ENCODE results near the gene PRDM2.
"Not testable (repeated sequence)": the region's sequence is repeated elsewhere in the genome, so short reads cannot be mapped to it uniquely, and the experiment has no call there.

Gene PRDM2, protein sequence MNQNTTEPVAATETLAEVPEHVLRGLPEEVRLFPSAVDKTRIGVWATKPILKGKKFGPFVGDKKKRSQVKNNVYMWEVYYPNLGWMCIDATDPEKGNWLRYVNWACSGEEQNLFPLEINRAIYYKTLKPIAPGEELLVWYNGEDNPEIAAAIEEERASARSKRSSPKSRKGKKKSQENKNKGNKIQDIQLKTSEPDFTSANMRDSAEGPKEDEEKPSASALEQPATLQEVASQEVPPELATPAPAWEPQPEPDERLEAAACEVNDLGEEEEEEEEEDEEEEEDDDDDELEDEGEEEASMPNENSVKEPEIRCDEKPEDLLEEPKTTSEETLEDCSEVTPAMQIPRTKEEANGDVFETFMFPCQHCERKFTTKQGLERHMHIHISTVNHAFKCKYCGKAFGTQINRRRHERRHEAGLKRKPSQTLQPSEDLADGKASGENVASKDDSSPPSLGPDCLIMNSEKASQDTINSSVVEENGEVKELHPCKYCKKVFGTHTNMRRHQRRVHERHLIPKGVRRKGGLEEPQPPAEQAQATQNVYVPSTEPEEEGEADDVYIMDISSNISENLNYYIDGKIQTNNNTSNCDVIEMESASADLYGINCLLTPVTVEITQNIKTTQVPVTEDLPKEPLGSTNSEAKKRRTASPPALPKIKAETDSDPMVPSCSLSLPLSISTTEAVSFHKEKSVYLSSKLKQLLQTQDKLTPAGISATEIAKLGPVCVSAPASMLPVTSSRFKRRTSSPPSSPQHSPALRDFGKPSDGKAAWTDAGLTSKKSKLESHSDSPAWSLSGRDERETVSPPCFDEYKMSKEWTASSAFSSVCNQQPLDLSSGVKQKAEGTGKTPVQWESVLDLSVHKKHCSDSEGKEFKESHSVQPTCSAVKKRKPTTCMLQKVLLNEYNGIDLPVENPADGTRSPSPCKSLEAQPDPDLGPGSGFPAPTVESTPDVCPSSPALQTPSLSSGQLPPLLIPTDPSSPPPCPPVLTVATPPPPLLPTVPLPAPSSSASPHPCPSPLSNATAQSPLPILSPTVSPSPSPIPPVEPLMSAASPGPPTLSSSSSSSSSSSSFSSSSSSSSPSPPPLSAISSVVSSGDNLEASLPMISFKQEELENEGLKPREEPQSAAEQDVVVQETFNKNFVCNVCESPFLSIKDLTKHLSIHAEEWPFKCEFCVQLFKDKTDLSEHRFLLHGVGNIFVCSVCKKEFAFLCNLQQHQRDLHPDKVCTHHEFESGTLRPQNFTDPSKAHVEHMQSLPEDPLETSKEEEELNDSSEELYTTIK (N-terminal part only)

DNA sequence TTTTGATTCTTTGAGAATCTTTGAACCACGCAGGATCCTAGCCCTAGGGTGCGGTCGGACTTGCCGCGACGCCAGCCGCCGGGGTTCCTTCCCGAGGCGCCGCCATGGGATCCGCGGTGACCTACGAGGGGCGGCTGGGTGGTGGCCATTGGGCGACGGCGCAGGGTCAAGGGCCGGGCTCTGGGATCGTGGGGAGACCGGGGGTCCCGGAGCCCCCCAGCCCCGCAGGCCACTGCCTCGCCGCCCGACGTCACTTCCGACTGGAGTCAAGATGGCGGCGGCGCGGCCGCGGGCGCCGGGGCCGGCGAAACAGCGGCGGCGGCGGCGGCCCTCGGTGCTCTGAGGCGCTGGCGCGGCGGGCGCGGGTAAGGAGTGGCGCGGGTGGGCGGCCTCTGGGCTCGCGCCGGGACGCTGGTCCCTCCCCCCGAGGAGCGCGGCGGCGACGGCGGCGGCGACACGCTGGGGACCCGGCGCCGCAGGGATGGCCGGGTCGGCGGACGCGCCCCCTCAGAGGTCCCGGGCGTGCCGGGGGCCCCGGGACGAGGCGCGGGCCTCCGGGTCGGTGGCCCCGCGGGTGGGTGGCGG lies at the start of gene PRDM2:
Gene PRDM2, plus strand, starts transcription at position 253 of the 585 bp plus-strand sequence. CDS start 15,418 bp downstream, outside the sequence.
- DNase-seq: peak; percentile 59

DNA sequence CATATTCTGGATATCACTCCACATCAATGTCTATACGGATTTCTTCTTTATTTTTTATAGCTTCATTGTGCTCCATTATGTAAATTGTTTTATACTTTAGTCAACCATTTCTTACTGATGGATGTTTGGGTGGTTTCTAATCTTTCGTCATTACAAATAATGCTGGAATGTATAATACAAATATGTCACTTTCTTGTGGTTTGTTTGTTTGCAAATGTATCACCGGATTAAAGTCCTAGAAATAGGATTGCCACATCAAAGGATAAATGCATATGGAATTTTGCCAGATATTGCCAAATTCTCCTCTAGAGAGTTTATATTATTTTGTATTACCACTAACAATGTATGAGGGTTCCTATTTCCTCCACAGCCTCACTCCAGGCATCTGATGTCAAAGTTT lies 48.7 kb upstream of the PRDM2 start:
- DNase-seq: no peak

DNA sequence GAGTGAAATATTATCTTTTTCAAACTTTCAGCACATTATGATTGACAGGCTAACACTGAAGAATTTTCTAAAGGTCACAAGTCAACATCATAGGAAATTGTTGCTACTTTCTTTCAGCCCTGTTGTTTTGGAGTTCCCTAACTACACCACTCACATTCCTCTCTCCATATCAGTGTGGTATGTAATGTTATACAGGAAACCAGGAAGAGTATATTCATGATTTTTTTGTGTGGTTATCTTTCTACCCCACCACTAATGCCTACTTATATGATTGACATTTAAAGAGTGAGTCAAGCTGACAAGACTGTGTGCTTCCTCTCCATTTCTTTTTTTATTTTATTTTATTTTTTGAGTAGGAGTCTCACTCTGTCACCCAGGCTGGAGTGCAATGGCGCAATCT lies 47.8 kb upstream of the PRDM2 start:
- no peak for DNase-seq

DNA sequence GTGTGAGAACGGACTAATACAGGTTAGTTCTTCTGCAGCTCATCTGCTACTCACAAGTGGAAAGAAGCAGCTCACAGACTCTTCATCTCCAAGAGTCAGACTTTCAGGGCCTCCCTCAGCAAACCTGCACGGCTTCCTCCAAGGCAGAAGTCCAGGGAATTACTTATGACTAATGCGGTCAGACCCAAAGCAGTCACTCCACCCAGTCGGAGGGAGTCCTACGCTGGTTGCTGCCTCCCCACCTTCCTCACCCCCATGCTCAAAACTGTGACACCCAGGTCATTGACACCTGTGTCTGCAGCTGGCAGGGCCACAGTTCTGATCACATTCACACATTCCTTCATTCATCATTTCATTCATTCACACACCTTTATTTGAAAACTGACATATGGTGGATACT lies 38.4 kb upstream of the PRDM2 start:
- DNase-seq: peak; percentile 35

DNA sequence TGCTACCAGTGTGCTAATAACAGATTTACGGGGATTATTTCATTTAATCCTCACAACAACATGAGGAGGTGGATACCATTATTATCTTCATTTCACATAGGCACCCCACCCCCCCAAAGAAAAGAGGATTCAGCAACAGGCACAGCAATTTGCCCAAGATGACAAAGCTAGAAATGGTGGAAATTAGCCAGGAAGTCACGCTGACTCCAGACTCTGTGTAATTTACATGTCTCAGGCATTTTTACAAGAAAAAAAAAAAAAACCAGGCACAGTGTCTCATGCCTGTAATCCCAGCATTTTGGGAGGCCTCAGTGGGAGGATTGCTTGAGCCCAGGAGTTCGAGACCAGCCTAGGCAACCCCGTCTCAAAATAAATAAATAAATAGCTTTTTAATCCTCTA lies 37.5 kb upstream of the PRDM2 start:
- peak; percentile 70 for DNase-seq

DNA sequence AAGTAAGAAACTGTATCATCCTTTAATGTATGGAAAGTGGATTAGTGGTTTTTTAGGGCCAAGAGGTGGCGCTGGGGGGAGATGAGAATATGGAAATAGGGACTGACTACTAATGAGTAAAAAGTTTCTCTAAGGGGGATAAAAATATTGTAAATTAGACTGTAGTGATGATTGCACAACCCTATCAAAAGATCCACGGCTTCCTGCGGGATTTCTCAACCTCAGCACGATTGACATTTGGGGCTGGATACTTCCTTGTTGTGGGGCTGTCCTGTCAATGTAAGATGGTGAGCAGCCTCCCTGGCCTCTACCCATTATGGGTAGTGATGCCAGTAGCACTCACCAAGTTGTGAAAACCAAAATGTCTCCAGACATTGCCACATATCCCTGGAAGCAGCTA lies 36.0 kb upstream of the PRDM2 start:
- no peak for DNase-seq

DNA sequence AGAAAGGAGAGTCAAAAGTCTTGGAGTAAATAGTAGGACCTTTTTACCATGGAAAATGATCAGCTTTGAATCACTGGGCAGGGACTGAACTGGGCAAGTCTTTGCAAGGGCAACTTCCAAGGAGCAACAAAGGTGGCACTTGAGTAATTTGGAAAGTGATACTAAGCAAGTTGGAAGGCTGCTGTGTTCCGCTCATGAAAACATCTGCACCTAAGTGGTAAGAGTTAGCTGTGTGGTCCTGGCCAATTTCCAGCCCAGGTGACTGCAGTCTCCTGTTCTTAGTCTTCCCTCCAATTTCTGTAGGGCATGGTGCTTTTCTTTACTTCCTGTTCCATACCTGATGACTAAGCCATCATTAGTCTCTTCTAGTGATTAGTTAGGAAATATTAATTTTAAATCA lies 35.5 kb upstream of the PRDM2 start:
- DNase-seq: no peak

DNA sequence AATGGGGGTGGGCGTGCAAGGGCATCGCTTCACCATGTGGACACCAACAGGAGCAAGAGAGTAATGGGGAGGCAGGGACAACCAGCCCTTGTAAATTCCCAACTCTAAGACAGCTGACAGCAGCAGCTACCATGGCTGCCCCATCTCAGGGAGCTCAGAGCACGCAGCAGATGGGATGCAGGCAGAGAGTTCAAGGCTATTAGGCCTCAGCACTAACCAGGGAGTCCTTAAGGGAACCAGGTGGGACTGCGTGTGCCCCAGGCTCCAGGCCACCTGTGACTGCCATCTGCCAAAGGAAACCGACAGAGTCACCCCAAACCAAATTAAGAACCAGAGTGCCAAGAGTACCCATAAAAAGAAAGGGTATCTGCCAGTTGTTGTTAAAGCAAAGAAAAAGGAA lies 33.7 kb upstream of the PRDM2 start:
- DNase-seq: no peak

DNA sequence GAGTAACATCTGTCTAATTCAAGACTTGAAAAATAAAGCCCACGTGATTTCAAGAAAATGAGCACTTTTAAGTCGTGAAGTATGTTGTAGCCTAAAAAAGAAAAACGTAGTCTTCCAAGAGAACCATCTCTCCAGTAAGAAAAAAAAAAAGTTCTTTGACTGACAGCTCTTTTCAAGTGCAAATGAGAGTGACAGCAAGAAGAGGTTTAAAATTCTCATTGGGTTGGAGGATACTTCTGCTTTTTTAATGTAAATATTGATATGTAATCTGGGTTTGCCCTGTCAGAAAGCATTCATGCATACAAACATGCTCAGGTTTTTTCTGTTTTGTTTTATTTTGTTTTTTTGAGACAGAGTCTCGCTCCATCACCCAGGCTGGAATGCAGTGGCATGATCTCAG lies 32.3 kb upstream of the PRDM2 start:
- DNase-seq: no peak

DNA sequence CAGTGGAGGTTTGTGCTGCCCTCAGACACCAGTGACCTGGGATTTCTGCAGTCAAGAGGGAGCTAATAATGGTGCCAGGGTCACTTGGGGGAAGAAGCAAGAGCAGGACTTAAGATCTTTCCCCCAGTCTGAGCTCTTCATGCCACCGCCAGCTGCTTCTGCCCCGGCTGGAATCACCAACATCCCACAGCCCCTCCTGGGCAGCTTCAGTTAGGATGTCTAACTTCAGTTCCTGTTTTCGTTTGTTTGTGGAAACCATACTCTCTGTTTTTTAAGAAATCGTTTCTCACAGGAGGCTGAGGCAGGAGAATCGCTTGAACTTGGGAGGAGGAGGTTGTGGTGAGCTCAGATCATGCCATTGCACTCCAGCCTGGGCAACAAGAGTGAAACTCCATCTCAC lies 25.6 kb upstream of the PRDM2 start:
- no peak for DNase-seq

DNA sequence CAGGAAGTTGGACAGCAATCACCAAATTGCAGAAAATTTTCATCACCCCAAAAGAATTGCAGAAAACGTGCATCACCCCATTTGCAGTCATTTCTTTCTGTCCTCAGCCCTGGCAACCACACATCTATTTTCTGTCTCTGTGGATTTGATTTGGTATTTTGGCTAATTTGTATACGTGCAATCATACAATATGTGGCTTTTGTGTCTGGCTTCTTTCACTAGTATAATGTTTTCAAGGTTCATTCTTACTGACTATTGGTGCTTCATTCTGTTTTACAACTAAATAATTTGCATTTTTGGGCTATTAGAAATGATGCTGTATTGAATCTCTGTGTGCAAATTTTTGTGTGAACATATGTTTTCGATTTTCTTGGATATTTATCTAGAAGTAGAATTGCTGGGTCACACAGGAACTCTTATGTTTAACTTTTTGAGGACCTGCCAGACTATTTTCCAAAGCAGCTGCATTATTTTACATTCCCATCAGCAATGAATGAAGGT lies 24.8 kb upstream of the PRDM2 start:
- peak; percentile 87 for DNase-seq

DNA sequence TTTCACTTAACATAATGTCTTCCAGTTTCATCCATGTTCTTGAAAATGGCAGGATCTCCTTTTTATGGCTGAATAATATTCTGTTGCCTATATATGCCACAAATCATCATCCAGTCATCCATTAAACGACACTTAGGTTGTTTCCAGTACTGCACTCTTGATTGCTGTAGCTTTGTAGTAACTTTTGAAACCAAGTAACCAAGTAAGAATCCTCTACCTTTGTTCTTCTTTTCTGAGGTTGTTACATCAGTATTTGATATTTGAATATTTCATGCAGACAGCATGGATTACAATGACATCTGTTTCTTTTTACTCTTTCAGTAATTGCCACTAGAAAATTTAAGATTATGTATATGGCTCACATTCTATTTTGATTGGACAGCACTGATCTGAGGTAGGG lies 22.1 kb upstream of the PRDM2 start:
- DNase-seq: no peak

DNA sequence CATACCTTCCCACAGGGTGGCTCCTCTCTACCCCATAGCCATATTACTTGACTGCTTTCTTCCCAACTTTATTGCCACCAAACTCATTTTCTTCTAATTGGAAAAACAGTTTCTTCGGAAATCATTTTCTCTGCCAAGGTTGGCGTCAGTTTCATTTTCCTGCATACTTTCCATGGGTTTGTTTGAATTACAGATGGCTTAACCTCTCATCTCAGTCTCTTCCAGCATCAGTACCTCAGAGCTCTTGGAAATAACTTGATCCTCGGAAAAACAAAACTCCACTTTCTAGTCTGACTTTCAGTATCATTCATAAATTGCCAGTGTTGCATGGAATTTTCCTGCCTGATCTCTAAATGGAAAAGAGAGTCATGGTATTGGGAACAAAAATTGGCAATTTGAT lies 20.3 kb upstream of the PRDM2 start:
- DNase-seq: no peak

DNA sequence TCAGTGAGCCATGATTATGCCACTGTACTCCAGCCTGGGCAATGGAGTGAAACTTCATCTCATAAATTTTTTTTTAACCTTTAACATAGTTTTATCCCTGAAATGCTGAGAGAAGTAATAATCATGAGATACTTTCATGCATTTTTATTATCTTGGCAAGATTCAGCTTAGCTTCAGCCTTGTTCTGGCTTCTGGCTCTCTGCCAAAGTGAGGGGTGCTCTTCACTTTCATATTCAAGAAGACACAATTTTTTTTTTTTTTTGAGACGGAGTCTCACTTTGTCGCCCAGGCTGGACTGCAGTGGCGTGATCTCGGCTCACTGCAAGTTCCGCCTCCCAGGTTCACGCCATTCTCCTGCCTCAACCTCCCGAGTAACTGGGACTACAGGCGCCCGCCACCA lies 19.4 kb upstream of the PRDM2 start:
- DNase-seq: peak; percentile 15

DNA sequence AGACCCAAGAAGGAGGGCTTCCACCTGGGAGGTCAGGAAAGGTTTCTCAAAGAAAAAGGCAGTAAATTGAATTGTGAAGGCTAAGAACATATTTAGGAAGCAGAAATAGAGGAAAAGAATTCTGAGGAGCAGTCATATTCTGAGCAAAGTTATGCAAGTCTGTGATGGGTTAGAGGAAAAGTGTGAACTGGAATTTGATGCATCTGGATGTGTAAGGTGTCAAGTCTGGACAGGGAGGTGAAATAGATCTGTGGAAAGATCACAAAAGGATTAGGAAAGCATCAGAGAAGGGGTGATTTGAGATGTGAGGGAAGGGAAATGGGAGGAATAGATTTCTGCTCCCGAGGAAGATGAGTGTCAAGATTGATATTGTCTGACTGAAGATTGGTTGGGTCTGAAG lies 18.1 kb upstream of the PRDM2 start:
- no peak for DNase-seq

DNA sequence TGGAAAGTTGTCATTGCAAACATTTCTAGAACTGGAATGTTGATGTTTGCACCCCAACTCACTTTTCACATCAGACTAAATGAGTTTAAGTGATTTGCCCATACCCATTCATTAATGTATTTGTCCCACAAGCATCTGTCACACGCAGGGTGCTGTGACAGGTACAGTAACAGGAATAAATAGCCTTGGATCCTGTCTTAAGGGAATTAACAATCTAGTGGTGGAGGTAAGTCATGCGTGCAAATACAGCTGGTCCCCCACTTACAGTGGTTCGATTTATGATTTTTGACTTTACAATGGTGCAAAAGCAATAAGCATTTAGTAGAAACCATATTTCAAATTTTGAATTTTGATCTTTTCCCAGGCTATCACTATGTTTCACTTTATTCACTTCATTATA lies 17.5 kb upstream of the PRDM2 start:
- no peak for DNase-seq

DNA sequence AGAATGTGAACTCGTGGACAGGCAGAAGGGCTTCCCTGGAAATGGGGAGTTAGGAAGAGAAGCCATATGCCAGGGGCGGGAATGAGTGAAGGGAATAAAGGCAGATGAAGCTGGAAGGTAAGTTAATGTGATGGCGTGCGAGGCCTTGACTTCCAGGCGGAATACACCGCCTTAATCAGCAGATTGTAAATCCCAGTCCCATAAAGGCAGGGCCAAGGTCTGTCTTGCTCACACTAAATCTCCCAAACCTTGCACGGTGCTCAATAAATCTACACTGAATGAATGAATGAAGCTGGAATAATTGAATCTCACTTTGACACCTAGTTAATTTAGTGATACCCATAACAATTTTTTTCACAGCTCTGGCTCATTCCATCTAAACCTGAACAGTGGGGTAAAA lies 16.8 kb upstream of the PRDM2 start:
- DNase-seq: no peak

DNA sequence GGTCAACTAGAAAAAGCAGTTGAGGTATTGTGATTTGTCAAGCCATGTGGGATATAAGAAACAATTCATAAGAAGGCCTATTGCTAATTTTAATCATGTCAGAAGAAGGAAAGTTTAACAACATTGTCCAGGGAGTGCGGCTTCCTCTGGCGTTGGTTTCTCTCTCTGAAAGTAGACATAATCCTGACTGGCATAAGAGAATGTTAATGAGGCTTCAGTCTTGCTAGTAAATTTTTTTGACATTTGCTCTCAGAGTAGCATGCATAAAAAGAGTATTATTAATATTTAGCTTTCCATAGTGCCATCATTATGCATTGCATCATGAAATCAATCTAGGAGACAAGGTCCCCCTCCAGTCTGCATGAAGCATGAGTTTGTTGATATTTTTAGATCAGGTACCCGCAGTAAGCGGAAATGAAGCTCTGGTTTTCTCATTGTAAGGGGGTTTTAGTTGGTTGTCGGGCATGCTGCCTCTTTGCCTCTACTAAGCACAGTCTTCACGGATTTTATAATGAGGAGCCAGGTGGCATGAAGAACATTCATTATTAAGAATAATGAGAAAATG lies 12.8 kb upstream of the PRDM2 start:
- no peak for DNase-seq

DNA sequence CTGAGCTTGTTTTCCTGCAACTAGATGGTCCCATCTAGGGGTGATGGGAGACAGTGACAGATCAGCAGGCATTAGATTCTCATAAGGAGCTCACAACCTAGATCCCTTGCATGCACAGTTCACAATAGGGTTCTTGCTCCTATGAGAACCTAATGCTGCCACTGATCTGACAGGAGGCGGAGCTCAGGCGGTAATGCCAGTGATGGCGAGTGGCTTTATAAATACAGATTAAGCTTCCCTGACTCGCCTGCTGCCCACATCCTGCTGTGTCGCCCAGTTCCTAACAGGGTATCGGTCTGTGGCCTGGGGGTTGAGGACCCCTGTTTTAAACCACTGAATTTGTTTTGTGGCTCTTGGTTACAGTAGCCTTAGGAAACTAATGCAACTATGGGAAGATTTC lies 6.9 kb upstream of the PRDM2 start:
- DNase-seq: not testable (repeated sequence)

DNA sequence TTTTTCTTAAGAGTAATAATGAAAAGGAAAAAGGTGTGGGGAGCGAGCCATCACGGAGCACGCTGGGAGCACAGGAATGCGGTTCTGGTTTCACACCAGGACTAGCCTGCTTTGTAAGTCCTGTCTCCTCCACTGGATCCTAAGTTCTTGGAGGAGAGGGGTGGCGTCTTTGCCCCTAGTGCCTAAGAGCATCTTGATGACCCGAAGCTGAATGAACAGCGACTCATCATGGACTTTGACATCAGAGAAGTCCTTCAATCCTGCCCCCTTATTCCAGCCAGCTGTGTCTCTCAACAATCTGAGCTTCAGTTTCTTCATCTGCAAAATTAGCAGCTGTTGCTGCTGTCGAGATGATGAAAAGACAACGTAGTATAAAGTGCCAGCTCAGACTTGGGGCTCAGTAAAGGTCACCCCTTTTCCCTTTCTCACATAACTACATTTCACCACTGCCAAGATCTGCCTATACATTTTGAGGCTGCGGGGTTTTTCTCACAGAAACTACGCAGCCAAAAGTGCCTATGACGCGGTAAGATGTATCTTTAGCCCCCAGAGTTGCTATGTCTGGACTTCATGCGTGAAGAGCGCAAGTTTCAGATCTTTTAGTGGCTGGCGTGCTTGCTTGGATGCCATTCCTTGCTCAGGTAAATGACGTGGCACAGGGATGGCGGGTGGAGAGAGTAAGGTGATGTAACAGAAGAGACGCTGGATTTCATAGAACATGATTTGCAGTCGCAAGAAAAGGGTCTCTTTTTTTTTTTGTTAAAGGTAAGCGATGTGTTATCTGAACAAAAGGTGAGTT lies 4.9 kb upstream of the PRDM2 start:
- DNase-seq: no peak

DNA sequence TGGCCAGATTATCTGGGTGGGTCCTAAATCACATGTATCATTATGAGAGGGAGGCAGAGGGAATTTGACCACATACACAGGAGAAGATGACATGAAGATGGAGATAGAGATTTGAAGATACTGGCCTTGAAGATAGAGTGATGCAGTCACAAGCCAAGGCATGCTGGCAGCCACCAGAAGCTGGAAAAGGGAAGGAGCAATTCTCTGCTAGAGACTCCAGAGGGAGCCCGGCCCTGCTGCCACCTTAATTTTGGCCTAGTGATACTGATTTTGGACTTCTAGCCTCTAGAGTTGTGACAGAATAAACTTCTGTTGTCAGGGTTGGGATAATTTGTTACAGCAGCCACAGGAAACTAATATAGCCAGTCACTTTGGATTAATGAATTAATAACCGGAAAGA lies 2.2 kb upstream of the PRDM2 start:
- DNase-seq: no peak

DNA sequence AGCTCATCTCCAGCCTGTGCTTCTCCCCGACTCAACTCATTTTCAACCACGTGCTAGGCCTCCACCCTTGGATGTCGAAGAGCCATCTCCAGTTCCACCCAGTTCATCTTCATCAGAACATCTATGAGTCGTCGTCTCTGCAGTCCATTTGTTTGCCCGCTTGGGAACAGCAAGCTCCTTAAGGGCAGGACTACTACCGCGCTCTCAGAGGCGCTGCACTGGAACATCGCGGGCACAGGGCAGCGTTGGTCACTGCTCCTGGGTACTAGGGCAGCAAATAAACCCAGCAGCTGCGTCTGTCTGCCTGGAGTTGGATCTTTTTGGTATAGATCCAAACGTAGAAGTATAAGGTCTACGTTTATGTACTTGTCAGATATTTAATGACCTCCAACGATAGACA lies 478 bp upstream of the PRDM2 start:
- peak; percentile 40 for DNase-seq
